Neural progenitor cell (in vitro differentiated cells): Measurements from ENCODE around the gene KCNE4. TPM values are rescaled to one million over a fixed set of nuclear protein-coding genes. Genes with fewer than 3 reads are reported as not detected.

Experiments used
- DNase-seq: peaks from one replicate; pipeline ENCODE4 v3.0.0-alpha.2; 2016; ENCODE audit warnings: low spot score
- H2AFZ ChIP-seq: fragments of 200-600 bp; sonication (generic); replicated peaks from 2 replicates; pipeline ENCODE4 v1.6.1; 2016; ENCODE audit warnings: antibody characterized with exemption
- H3F3A ChIP-seq: fragments of 200-600 bp; sonication (generic); 2 replicates; pipeline ENCODE4 v1.6.1; 2016; ENCODE audit warnings: antibody characterized with exemption, low read depth
- H3K27ac ChIP-seq: fragments of 200-600 bp; sonication (generic); 2 replicates; pipeline ENCODE4 v1.5.1; 2016; ENCODE audit warnings: mild to moderate bottlenecking
- H3K27me3 ChIP-seq: fragments of 200-600 bp; sonication (generic); 2 replicates; pipeline ENCODE4 v1.6.1; 2016; ENCODE audit warnings: mild to moderate bottlenecking, moderate library complexity
- H3K36me3 ChIP-seq: fragments of 200-600 bp; sonication (generic); 2 replicates; pipeline ENCODE4 v1.5.1; 2016
- H3K4me1 ChIP-seq: fragments of 200-600 bp; sonication (generic); 2 replicates; pipeline ENCODE4 v1.6.1; 2016; ENCODE audit warnings: mixed run types
- H3K4me2 ChIP-seq: fragments of 200-600 bp; sonication (generic); 2 replicates; pipeline ENCODE4 v1.6.1; 2016
- H3K4me3 ChIP-seq: fragments of 200-600 bp; sonication (generic); 2 replicates; pipeline ENCODE4 v1.5.1; 2016
- H3K79me2 ChIP-seq: fragments of 200-600 bp; sonication (generic); 2 replicates; pipeline ENCODE4 v1.6.1; 2016; ENCODE audit warnings: low read depth
- H3K9ac ChIP-seq: fragments of 200-600 bp; sonication (generic); 2 replicates; pipeline ENCODE4 v1.6.1; 2016
- H3K9me3 ChIP-seq: fragments of 200-600 bp; sonication (generic); 2 replicates; pipeline ENCODE4 v1.5.1; 2016; ENCODE audit warnings: low read depth
- H4K20me1 ChIP-seq: fragments of 200-600 bp; sonication (generic); 2 replicates; pipeline ENCODE4 v1.6.1; 2016; ENCODE audit warnings: low read depth
- H3K27ac Mint-ChIP-seq: 3 replicates; pipeline ENCODE4 v1.8.0; 2021; ENCODE audit warnings: mixed read lengths
- H3K27me3 Mint-ChIP-seq: 2 replicates; pipeline ENCODE4 v1.8.0; 2022; ENCODE audit warnings: low read depth, mild to moderate bottlenecking, inconsistent platforms, moderate library complexity, mixed read lengths; ENCODE audit not compliant: insufficient read depth
- H3K36me3 Mint-ChIP-seq: 3 replicates; pipeline ENCODE4 v1.8.0; 2021; ENCODE audit warnings: mixed read lengths
- H3K4me1 Mint-ChIP-seq: 3 replicates; pipeline ENCODE4 v1.8.0; 2021; ENCODE audit warnings: mixed read lengths
- H3K4me3 Mint-ChIP-seq: 3 replicates; pipeline ENCODE4 v1.8.0; 2021; ENCODE audit warnings: mild to moderate bottlenecking, moderate library complexity, mixed read lengths
- H3K9me3 Mint-ChIP-seq: 3 replicates; pipeline ENCODE4 v1.8.0; 2020; ENCODE audit warnings: mixed read lengths
- EZH2 ChIP-seq: fragments of 200-600 bp; sonication (generic); IDR thresholded peaks from 2 replicates; pipeline ENCODE4 v1.6.1; 2017; ENCODE audit warnings: antibody characterized with exemption, mild to moderate bottlenecking, moderate library complexity
- EZH2phosphoT487 ChIP-seq: fragments of 200-600 bp; sonication (generic); IDR thresholded peaks from 2 replicates; pipeline ENCODE4 v1.6.1; 2017; ENCODE audit warnings: antibody characterized with exemption
- total RNA-seq: library from RNA; depleted of rRNA; stranded (reverse); fragments of >200 nt; gene quantifications from 2 replicates; pipeline ENCODE4 v1.2.3, GENCODE V29; 2015; ENCODE audit warnings: low replicate concordance
- TF ChIP-seq, protein P1 (sequence below): fragments of 200-600 bp; sonication (generic); IDR thresholded peaks from 2 replicates; pipeline ENCODE4 v1.5.1; 2017; ENCODE audit warnings: antibody characterized with exemption, mild to moderate bottlenecking

KCNE4 gene
- total RNA-seq, 1 donor from 2014 or later: not detected

DNA sequence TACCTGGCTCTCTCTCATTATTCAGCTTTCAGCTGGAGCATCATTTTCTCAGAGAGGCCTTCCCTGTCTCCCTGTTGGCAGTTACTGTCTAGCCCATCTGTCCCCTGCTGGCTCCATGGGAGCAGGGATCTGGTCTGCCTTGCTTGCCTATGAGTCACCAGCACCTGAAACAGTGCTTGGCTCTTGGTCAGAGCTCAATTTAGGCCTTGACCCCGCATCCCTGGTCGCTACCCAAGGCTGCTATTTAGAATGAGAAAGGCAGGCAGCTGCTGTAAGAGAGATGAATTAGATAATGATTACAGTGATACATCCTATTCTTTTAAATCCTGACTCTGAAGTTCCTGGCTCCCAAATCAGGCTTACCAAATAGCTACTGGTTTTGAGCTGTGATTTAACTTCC is 32.9 kb downstream of the KCNE4 start:
- Mint-ChIP-seq H3K4me1 (peaks cover 7% of the 10 kb centered on the region), H3K27me3 (peaks cover 4% of the 10 kb centered on the region), H3K27ac (no peak overlapping the region), H3K36me3 (no peaks in the 10 kb centered on the region), H3K9me3 (no peaks in the 10 kb centered on the region), H3K4me3 (no peak overlapping the region)
- no peak for DNase-seq
- H3K4me1 ChIP-seq: no peaks in the 10 kb centered on the region
- H4K20me1 ChIP-seq: no peaks in the 10 kb centered on the region
- H3K27me3 ChIP-seq: no peaks in the 10 kb centered on the region
- no peak overlapping the region for H2AFZ ChIP-seq
- H3K27ac ChIP-seq: no peak overlapping the region
- H3K79me2 ChIP-seq: no peaks in the 10 kb centered on the region
- no peaks in the 10 kb centered on the region for H3K9me3 ChIP-seq
- no peak overlapping the region for H3K9ac ChIP-seq
- no peaks in the 10 kb centered on the region for H3K36me3 ChIP-seq
- TF ChIP-seq EZH2phosphoT487 (no peak), EZH2 (no peak)
- TF ChIP-seq, protein P1, sequence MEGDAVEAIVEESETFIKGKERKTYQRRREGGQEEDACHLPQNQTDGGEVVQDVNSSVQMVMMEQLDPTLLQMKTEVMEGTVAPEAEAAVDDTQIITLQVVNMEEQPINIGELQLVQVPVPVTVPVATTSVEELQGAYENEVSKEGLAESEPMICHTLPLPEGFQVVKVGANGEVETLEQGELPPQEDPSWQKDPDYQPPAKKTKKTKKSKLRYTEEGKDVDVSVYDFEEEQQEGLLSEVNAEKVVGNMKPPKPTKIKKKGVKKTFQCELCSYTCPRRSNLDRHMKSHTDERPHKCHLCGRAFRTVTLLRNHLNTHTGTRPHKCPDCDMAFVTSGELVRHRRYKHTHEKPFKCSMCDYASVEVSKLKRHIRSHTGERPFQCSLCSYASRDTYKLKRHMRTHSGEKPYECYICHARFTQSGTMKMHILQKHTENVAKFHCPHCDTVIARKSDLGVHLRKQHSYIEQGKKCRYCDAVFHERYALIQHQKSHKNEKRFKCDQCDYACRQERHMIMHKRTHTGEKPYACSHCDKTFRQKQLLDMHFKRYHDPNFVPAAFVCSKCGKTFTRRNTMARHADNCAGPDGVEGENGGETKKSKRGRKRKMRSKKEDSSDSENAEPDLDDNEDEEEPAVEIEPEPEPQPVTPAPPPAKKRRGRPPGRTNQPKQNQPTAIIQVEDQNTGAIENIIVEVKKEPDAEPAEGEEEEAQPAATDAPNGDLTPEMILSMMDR: no peak
- no peak overlapping the region for H3K4me2 ChIP-seq
- H3K4me3 ChIP-seq: no peak overlapping the region
- H3F3A ChIP-seq: no peaks in the 10 kb centered on the region

DNA sequence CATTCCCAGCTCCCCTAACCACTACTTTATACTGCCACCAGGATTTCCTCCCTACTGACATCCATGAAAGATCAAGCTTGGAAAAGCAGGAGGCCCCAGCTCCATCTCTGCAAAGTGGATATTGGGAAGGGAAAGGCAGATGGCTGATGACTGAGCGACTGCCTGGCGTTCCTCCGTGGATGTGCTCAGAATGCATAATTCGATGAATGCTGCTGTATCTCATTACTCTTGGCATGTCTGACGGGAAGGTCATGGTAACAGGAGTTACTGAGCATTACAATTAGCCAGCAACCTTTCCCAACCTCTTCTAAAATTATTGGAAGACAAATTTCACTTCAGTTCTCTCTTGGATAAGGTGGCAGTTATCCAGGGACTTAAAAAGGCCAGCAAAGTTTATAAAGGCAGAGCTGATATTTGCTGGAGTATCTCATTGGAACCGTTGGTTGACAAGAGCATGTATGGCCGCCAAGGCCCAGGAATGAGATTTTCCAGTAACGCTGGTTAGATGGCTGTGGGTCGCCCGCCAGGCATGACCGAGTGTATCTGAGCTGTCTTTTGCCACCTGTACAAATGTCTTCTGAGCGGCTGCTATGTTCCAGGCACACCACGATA is 34.5 kb downstream of the KCNE4 start:
- Mint-ChIP-seq H3K27ac (no peak overlapping the region), H3K4me1 (peaks cover 11% of the 10 kb centered on the region), H3K4me3 (no peak overlapping the region), H3K9me3 (peaks cover 2% of the 10 kb centered on the region), H3K27me3 (peaks cover 6% of the 10 kb centered on the region), H3K36me3 (no peaks in the 10 kb centered on the region)
- no peak overlapping the region for H2AFZ ChIP-seq
- H3K36me3 ChIP-seq: no peaks in the 10 kb centered on the region
- no peaks in the 10 kb centered on the region for H3F3A ChIP-seq
- no peaks in the 10 kb centered on the region for H3K9me3 ChIP-seq
- no peak for DNase-seq
- H3K79me2 ChIP-seq: no peaks in the 10 kb centered on the region
- H4K20me1 ChIP-seq: no peaks in the 10 kb centered on the region
- no peak overlapping the region for H3K27ac ChIP-seq
- H3K4me1 ChIP-seq: no peaks in the 10 kb centered on the region
- H3K9ac ChIP-seq: no peak overlapping the region
- TF ChIP-seq EZH2: no peak
- TF ChIP-seq, protein P1: no peak
- no peak for TF ChIP-seq EZH2phosphoT487
- H3K4me3 ChIP-seq: no peak overlapping the region
- no peaks in the 10 kb centered on the region for H3K27me3 ChIP-seq
- no peak overlapping the region for H3K4me2 ChIP-seq

GRCh38 chr2:223087466-223087865 is 35.5 kb downstream of the KCNE4 start:
- no peak for TF ChIP-seq EZH2phosphoT487
- TF ChIP-seq EZH2: no peak
- TF ChIP-seq, protein P1: no peak
- Histone ChIP-seq H2AFZ (no peak overlapping the region), H3K9me3 (no peaks in the 10 kb centered on the region), H3K4me1 (no peaks in the 10 kb centered on the region), H3K27me3 (no peaks in the 10 kb centered on the region), H4K20me1 (no peaks in the 10 kb centered on the region), H3K9ac (no peak overlapping the region), H3F3A (no peaks in the 10 kb centered on the region), H3K36me3 (no peaks in the 10 kb centered on the region), H3K27ac (no peak overlapping the region), H3K4me3 (no peak overlapping the region), H3K79me2 (no peaks in the 10 kb centered on the region), H3K4me2 (no peak overlapping the region)
- peaks cover 11% of the 10 kb centered on the region for H3K4me1 Mint-ChIP-seq
- H3K27me3 Mint-ChIP-seq: peaks cover 6% of the 10 kb centered on the region
- no peak overlapping the region for H3K4me3 Mint-ChIP-seq
- DNase-seq: no peak
- H3K36me3 Mint-ChIP-seq: no peaks in the 10 kb centered on the region
- peaks cover 2% of the 10 kb centered on the region for H3K9me3 Mint-ChIP-seq
- H3K27ac Mint-ChIP-seq: no peak overlapping the region
